SK-N-MC (cell line): ENCODE data around the gene SLC23A3.

ENCODE experiments used
- DNase-seq: peaks from one replicate; pipeline ENCODE4 v3.0.0-alpha.2; 2011; ENCODE audit warnings: low read depth, low spot score
- H3K27ac ChIP-seq: fragments of 200-600 bp; sonication (generic); 2 replicates; pipeline ENCODE4 v1.5.1; 2016; ENCODE audit warnings: mixed run types
- H3K36me3 ChIP-seq: fragments of 200-600 bp; sonication (generic); 2 replicates; pipeline ENCODE4 v1.6.1; 2017; ENCODE audit warnings: antibody characterized with exemption, low read length, mixed read lengths; ENCODE audit not compliant: insufficient read depth
- H3K4me3 ChIP-seq: fragments of 200-600 bp; sonication (generic); 2 replicates; pipeline ENCODE4 v1.5.1; 2016
- H3K9ac ChIP-seq: fragments of 200-600 bp; sonication (generic); 2 replicates; pipeline ENCODE4 v1.8.0; 2017; ENCODE audit warnings: mixed run types, mixed read lengths; ENCODE audit not compliant: insufficient read length
- H3K9me3 ChIP-seq: fragments of 200-600 bp; sonication (generic); 2 replicates; pipeline ENCODE4 v1.6.1; 2017; ENCODE audit warnings: low read depth, mild to moderate bottlenecking, antibody characterized with exemption, low read length, moderate library complexity, mixed read lengths
- EZH2 ChIP-seq: fragments of 200-600 bp; sonication (generic); IDR thresholded peaks from one replicate; pipeline ENCODE4 v1.6.1; 2017; ENCODE audit warnings: antibody characterized with exemption
- FOXP2 ChIP-seq: optimal IDR thresholded peaks from 2 replicates; pipeline ENCODE3; 2011; ENCODE audit warnings: mild to moderate bottlenecking, moderate library complexity; ENCODE audit not compliant: insufficient read depth; ENCODE audit errors: extremely low read length, control extremely low read depth
- POLR2AphosphoS5 ChIP-seq: IDR thresholded peaks from 2 replicates; pipeline ENCODE4 v1.6.1; 2012; ENCODE audit warnings: mild to moderate bottlenecking, low read depth, low read length, borderline replicate concordance

Gene SLC23A3

GRCh38 chr2:219197388-219197787 is 27.6 kb upstream of the SLC23A3 start:
- Histone ChIP-seq H3K9me3 (no peaks in the 10 kb centered on the region), H3K36me3 (no peaks in the 10 kb centered on the region), H3K9ac (no peak overlapping the region), H3K27ac (no peak overlapping the region), H3K4me3 (no peak overlapping the region)
- DNase-seq: no peak
- no peak for TF ChIP-seq EZH2
- no peak for TF ChIP-seq FOXP2
- no peak for TF ChIP-seq POLR2AphosphoS5

- H3K9me3 ChIP-seq: no peaks in the 10 kb centered on the region
- DNase-seq: no peak
- TF ChIP-seq FOXP2 (no peak), POLR2AphosphoS5 (no peak), EZH2 (no peak)
- no peak overlapping the region for H3K27ac ChIP-seq
- H3K9ac ChIP-seq: no peak overlapping the region
- peaks cover 18% of the 10 kb centered on the region; the same call in 1 of the 2 replicates for H3K36me3 ChIP-seq
- H3K4me3 ChIP-seq: no peak overlapping the region
Measured at GRCh38 chr2:219186754-219187456, 17.1 kb upstream of the SLC23A3 start.

DNA sequence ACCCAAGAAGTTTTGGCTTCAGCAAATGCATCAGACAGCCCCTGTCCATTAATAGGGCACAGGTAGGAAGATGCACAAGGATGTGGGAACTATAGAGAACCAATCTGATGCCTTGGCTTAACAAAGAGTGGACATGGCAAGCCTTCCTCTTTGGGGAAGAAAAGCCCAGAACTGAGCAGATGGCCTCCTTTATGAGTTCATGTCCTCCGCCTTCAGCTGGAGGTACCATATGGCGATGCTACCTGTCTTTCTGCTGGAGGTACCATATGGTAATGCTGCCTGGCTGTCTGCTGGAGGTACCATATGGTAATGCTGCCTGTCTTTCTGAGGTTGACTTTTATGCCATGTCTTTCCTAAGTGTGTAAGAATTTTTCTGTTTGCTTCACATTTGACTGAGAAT is 14.3 kb upstream of the SLC23A3 start:
- H3K36me3 ChIP-seq: peaks cover 41% of the 10 kb centered on the region
- no peaks in the 10 kb centered on the region for H3K9me3 ChIP-seq
- TF ChIP-seq FOXP2 (no peak), EZH2 (no peak), POLR2AphosphoS5 (no peak)
- DNase-seq: no peak
- no peak overlapping the region for H3K9ac ChIP-seq
- no peak overlapping the region for H3K27ac ChIP-seq
- no peak overlapping the region for H3K4me3 ChIP-seq

- Histone ChIP-seq H3K9ac (no peak overlapping the region), H3K36me3 (peaks cover 41% of the 10 kb centered on the region), H3K4me3 (no peak overlapping the region), H3K9me3 (no peaks in the 10 kb centered on the region), H3K27ac (no peak overlapping the region)
- no peak for TF ChIP-seq FOXP2
- no peak for TF ChIP-seq POLR2AphosphoS5
- TF ChIP-seq EZH2: no peak
- no peak for DNase-seq
Measured at GRCh38 chr2:219183151-219183772, 13.4 kb upstream of the SLC23A3 start.

DNA sequence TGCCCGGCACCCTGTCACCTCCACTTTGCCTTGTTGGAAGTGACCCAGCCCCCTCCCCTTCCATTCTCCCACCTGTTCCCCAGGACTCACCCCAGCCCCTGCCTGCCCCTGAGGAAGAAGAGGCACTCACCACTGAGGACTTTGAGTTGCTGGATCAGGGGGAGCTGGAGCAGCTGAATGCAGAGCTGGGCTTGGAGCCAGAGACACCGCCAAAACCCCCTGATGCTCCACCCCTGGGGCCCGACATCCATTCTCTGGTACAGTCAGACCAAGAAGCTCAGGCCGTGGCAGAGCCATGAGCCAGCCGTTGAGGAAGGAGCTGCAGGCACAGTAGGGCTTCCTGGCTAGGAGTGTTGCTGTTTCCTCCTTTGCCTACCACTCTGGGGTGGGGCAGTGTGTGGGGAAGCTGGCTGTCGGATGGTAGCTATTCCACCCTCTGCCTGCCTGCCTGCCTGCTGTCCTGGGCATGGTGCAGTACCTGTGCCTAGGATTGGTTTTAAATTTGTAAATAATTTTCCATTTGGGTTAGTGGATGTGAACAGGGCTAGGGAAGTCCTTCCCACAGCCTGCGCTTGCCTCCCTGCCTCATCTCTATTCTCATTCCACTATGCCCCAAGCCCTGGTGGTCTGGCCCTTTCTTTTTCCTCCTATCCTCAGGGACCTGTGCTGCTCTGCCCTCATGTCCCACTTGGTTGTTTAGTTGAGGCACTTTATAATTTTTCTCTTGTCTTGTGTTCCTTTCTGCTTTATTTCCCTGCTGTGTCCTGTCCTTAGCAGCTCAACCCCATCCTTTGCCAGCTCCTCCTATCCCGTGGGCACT is 12.7 kb upstream of the SLC23A3 start:
- no peak overlapping the region for H3K27ac ChIP-seq
- peaks cover 41% of the 10 kb centered on the region for H3K36me3 ChIP-seq
- H3K9me3 ChIP-seq: no peaks in the 10 kb centered on the region
- H3K4me3 ChIP-seq: no peak overlapping the region
- DNase-seq: no peak
- no peak overlapping the region for H3K9ac ChIP-seq
- no peak for TF ChIP-seq POLR2AphosphoS5
- no peak for TF ChIP-seq FOXP2
- no peak for TF ChIP-seq EZH2

DNA sequence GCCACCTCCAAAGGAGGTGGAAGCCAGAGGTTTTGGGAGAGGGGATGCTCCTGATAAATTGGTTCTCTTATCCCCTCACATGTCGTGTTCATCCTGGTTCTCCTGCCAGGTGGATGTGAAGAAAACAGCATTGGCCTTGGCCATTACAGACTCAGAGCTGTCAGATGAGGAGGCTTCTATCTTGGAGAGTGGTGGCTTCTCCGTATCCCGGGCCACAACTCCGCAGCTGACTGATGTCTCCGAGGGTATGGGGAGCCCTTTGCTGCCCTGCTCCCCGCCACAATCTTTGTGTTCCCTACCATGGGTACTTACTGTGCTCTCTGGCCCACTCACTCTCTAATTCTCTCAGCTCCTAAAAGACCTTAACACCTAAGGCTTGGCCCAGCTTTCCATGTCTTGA is 11.7 kb upstream of the SLC23A3 start:
- H3K27ac ChIP-seq: no peak overlapping the region
- H3K36me3 ChIP-seq: peaks cover 41% of the 10 kb centered on the region
- no peak overlapping the region for H3K9ac ChIP-seq
- TF ChIP-seq POLR2AphosphoS5 (no peak), EZH2 (no peak), FOXP2 (no peak)
- DNase-seq: no peak
- H3K4me3 ChIP-seq: no peak overlapping the region
- H3K9me3 ChIP-seq: no peaks in the 10 kb centered on the region

DNA sequence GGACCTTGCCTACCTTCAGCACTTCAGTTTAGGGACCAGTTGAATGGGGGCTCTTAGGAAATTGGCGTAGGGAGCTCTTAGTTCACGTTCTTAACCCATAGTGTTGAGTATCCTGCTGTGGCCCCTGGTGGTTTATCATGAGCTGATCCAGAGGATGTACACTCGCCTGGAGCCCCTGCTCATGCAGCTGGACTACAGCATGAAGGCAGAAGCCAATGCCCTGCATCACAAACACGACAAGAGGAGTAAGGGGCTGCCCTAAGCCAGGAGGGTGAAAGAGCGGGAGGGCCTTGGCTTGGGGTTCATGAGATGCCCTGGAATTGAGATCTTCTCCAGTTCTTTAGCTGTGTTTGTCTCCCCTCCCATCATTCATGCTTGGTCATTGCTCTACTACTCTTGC is 11.1 kb upstream of the SLC23A3 start:
- Histone ChIP-seq H3K36me3 (peaks cover 41% of the 10 kb centered on the region), H3K9me3 (no peaks in the 10 kb centered on the region), H3K27ac (no peak overlapping the region)

GRCh38 chr2:219179601-219180465 is 10.0 kb upstream of the SLC23A3 start:
- Histone ChIP-seq H3K9ac (no peak overlapping the region), H3K36me3 (peaks cover 42% of the 10 kb centered on the region)

More for the DNA sequence above, 11.1 kb upstream of the SLC23A3 start:
- Histone ChIP-seq H3K9ac (no peak overlapping the region), H3K4me3 (no peak overlapping the region)
- TF ChIP-seq EZH2 (no peak), FOXP2 (no peak), POLR2AphosphoS5 (no peak)
- DNase-seq: no peak

More at GRCh38 chr2:219179601-219180465, 10.0 kb upstream of the SLC23A3 start:
- Histone ChIP-seq H3K27ac (no peak overlapping the region), H3K9me3 (no peaks in the 10 kb centered on the region), H3K4me3 (no peak overlapping the region)
- DNase-seq: no peak
- TF ChIP-seq FOXP2: no peak
- no peak for TF ChIP-seq EZH2
- no peak for TF ChIP-seq POLR2AphosphoS5
